GM21723 (cell line): Measurements from ENCODE around the gene COX11.

Experiments
- ATAC-seq: cut with Tn5 transposase; IDR thresholded peaks from one replicate; pipeline ENCODE4 v1.9.1; 2021; ENCODE audit warnings: mild to moderate bottlenecking, moderate library complexity; ENCODE audit not compliant: unreplicated experiment

The COX11 gene

DNA sequence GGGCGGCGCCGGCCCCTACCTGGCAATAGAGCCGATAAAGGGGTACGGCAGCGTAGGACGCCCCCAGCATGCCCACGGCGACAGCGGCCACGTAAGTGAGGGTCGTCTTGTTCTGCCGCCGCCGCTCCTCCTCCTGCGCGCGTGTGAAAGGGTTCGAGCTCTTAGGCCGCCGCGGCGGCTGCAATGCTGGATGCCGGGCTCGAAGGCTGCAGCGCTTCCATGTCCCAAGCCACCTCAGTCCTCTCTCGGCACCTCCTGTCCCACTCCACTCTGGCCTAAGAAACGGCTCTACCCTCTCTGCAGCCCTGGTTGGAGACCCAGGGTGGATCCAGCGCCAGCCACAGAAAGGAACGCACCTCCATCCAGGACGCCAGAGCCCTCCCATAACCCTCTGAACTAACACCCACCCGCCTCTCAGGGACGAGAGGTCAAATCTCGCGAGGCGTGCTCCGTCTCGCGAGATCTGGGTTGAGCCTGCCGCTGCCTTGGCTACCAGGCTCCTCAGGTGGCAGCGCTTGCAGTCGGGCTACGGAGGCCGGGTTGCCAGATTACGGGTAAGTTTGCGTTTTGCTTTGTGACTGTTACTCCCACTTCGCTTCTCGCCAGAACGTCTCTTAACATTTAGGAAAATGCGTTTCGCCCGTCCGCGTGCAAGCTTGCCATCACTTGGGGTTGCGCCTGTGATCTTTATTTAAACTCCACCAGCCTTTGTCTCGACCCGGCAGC, at the start of gene COX11, which contains the start of gene STXBP4:
Gene COX11 (minus strand): TSS at position 393 of the 726 bp plus-strand sequence. CDS start 8 bp downstream, at position 385.
Gene STXBP4 (plus strand): TSS at position 504 of the 726 bp plus-strand sequence. CDS start 17,455 bp downstream, outside the sequence.
- peak; percentile 93 for ATAC-seq

GRCh38 chr17:55005520-55005919, 37.1 kb upstream of the COX11 start:
- ATAC-seq = peak; percentile 48

- no peak for ATAC-seq
Measured at GRCh38 chr17:55004484-55004883, 36.0 kb upstream of the COX11 start.

GRCh38 chr17:55002458-55002857, 34.0 kb upstream of the COX11 start:
- no peak for ATAC-seq

GRCh38 chr17:54996441-54996840, 28.0 kb upstream of the COX11 start:
- no peak for ATAC-seq

DNA sequence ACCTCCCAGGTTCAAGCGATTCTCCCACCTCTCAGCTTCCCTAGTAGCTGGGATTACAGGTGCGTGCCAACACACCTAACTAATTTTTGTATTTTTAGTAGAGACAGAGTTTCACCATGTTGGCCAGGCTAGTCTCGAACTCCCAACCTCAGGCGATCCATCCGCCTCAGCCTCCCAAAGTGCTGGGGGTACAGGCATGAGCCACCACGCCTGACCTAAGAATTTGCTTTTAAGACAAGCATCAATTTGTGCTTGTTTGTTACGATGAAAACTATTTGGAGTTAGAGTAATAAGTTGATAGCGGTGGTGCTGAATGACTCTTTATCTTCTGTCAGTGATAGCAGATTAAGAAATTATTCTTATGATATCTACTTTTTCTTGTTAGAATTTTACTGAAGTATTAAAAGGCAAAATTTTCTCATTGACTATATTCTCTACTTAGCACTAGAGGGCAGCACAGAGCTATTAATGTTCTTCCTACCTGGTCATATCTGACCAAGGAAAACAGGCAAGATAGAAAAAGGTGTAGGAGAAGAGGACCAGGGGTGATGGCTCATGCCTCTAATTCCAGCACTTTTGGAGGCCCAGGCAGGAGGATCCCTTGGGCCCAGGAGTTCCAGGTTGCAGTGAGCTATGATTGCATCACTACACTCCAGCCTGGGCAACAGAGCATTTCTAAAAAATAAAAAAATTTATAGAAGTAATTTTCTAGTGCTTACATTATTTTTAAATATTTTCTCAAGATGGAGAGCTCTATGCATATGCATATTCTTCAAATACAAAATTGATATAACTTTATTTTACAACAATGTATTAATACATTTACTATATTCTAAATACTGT, 24.6 kb upstream of the COX11 start:
- ATAC-seq = peak; percentile 74

GRCh38 chr17:54991567-54991966, 23.1 kb upstream of the COX11 start:
- ATAC-seq = no peak

GRCh38 chr17:54990118-54990517, 21.7 kb upstream of the COX11 start:
- ATAC-seq = no peak

DNA sequence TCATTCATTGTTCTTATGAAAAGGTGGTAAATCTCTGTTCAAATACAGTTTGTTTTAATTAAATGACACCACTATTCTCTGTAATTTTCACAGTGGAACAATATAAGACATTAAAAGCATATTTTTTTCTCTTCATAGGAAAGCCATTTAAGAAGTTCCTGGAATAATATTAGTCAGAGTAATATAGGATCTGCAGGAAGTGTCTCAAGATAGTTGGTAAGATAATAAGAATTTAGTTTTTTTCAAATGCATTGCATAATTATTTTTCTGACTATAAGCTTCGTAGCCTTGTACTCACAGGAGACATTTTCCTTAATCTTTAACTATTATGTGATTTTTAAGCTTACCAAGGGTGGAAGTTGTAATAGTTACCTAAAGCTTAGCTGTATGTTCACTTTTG, 17.0 kb upstream of the COX11 start:
- ATAC-seq = no peak

GRCh38 chr17:54983260-54983659, 14.8 kb upstream of the COX11 start:
- ATAC-seq = no peak

DNA sequence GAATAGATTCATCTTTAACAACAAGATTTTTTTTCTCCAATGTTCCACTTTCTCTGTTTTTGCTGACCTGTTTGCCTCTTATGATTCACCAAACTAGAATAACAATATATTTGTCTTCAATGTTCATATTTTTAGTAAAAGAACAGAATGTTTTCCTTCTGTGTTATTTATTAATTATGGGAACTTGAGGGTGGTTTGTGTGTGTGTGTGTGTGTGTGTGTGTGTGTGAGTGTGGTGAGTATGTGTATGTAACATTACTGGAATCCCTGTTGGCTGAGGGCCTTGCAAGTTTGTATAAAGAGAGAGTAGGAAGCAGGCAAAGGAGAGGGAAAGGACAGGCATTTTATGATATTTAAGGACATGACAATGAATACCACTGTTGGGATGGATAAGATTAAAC, 13.9 kb upstream of the COX11 start:
- ATAC-seq = no peak

DNA sequence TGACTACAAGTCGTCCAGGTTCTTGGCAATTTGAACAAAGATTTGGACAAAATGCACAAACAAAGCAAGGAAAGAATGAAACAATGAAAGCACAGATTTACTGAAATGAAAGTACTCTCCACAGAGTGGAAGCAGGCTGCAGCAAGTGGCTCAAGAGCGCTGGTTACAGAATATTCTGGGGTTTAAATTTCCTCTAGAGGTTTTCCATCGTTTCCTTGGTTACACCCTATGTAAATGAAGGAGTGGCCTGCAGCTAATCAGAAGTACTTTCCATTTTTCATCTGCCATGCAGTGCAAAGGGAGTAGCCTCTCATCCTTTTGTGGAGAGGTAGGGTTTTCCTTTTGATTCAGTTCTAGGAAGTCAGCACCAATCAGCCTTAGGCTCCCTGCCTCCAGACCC, 11.9 kb upstream of the COX11 start:
- no peak for ATAC-seq

- no peak for ATAC-seq
Measured at GRCh38 chr17:54979657-54980056, 11.2 kb upstream of the COX11 start.

GRCh38 chr17:54977744-54978143, 9.3 kb upstream of the COX11 start:
- no peak for ATAC-seq

DNA sequence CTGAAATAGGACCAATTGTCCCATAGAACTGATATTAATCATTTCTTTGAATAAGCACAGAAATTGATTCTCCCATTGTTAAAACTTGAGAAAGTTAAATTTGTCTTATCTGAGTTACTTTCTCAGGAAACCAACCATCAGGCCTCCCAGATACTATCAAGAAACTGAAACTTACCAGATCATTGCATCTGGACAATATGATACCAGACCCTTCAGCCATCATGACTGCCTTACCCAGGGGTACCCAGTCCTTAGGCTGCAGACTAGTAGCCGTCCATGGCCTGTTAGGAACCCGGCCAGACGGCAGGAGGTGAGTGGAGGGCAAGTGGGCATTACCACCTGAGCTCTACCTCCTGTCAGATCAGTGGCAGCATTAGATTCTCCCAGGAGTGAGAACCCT, 7.9 kb upstream of the COX11 start:
- ATAC-seq = no peak

- ATAC-seq = no peak
Measured at GRCh38 chr17:54974759-54975158, 6.3 kb upstream of the COX11 start.

DNA sequence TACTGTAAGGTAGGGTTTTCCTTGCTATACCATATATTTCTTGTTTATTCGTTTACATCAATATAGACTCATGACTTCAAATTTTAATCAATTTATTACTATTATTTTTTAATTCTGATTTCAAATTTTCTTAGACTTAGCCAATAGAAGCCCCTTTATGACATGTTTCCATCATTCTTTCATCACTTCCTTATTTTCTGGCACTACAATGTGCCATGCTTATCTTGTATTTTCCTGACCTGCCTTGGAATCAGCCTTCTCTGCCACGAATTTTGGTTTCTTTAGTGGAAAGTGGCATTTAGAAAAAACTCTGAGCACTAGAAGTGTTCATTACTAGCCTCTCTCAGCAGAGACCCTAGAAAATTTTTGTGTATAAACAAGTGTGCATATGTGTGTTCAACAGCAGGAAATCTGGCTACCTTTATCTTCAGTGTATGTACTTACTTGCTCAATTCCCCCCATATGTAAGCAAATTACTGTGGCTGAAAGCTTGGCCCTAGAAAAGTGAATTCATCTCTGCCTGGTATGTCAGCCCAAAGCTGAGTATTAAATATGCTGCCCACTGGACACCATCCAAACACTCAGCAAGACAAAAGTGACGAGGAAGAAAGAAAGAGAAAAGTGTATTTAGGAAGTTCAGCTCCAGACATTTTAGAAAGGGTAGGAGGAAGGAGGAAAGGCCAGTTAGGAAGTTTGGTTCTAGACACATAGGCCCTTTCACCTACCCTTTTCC, 4.1 kb upstream of the COX11 start:
- ATAC-seq = no peak

DNA sequence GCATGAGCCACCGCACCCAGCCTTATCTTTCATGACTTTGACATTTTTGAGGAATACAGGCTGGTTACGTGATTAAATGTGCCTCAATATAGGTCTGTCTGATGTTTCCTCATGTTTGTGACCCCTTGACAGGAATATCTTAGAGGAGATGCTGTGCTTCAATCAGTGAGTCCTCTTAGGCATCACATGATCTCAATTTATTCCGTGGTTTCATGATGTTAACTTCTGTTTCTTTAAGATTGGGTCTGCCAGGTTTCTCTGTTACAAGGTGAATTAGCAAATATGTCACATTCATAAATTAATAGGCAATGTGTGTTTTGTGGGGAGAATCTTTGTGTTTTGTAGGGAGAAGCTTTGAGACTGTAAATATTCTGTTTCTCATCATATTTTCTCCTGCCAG, 3.4 kb upstream of the COX11 start:
- ATAC-seq = no peak

DNA sequence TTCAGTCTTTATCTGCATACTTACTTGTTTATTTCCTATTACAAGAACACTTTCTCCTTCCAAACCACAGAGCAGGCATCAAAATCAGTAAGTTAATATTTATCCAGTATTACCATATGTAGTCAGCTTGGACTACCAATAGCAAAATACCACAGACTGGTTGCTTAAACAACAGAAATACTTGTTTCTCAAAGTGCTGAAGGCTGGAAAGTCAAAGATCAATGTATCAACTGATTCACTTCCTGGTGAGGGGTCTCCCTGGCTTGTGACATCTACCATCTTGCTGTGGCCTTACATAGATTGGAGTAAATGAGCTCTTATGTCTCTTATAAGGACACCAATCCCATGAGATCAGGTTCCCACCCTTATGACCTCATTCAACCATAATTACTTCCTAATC, 2.7 kb upstream of the COX11 start:
- no peak for ATAC-seq

DNA sequence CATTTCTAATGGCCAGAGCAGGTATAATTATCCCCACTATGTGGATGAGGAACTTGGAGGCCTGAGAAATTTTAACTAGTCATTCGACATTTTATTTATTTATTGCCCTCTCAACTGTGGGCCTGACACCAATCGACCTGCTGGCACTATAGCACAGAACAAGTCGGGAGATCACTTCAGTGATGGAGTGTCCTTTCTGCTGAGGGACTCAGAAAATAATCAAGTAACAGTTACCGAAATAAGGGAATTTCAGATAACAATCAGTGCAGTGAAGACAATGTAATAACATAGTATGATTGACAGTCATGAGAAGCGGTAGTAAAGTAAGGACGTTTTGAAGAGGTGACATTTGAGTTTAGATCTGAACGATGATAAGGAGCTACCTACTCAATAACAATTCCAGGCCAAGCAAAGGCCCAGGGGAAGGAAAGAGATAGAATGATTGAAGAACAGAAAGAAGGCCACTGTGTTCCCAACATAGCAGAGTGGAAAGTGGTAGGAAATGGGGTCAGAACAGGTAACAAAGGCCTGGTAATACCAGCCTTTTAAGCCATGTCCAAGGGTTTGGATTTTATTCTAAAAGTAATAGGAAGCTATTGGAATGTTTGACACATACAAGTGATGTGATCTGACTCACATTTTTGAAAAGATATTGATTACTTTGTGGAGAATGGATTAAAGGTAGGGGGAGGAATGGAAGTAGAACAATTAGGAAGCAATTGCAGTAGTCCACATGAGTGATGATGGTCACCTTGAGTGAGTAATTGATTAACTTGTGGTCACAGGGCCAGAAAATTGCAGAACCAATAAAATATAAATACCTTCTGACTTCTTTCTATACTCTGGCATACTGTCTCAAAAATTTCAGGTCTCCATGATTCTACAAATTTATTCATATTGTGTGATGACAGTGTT, 1.5 kb upstream of the COX11 start:
- ATAC-seq = no peak
